Measurements from ENCODE around the gene TJP3.

Gene TJP3

GRCh38 chr19:3684054-3684816 is 23.9 kb upstream of the TJP3 start:
- ChIA-PET POLR2A (ENCODE audit: low non-redundant PET) (no interaction called here), CTCF (no interaction called here)
- DNase-seq (ENCODE audit: low spot score) = no peak
- no peak overlapping the region for H3K27ac ChIP-seq
- TF ChIP-seq CTCF (conservative IDR thresholded peaks at IDR 0.05; ENCODE audit: low read depth) = no peak

DNA sequence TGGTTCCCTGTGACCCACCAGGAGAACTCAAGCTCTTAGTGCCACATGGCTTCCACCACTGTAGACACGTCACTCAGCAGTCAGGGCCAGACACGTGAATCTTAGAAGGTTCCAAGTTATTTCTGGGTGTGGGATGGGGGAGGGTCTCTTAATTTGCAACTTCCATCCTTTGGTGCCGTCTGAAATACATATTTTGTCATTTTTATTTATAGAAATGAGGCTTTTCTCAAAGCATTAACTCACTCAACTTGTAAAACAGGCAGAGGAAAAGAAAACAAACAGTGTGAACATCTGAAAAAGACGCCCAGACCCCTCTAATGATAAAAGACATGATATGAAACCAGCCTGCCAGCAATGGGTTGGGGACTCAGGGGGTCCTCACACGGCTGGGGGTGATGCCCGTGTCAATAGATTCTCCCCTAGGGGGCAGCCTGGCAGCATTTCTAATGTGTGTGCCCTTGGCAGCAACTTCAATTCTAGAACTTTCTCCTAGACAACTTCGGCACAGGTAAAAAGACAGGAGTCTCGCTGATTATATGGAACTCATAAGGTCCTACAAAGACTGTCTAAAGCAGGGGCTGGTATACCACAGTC is 23.3 kb upstream of the TJP3 start:
- ChIA-PET POLR2A (ENCODE audit: low non-redundant PET) (no interaction called here), CTCF (no interaction called here)
- TF ChIP-seq CTCF (conservative IDR thresholded peaks at IDR 0.05; ENCODE audit: low read depth) = no peak
- DNase-seq (ENCODE audit: low spot score) = no peak
- H3K27ac ChIP-seq = no peak overlapping the region

- ChIA-PET CTCF (no interaction called here), POLR2A (ENCODE audit: low non-redundant PET) (interaction anchor here (0.6 kb wide), 1 partner anchor 33 kb away, joined by 4 read pairs; no protein-coding TSS in a partner anchor)
- no peak for TF ChIP-seq CTCF (conservative IDR thresholded peaks at IDR 0.05; ENCODE audit: low read depth)
- H3K27ac ChIP-seq = peak overlapping the region; percentile 44
- DNase-seq (ENCODE audit: low spot score) = no peak
Measured at GRCh38 chr19:3687393-3687773, 20.8 kb upstream of the TJP3 start.

GRCh38 chr19:3687774-3688706 is 20.1 kb upstream of the TJP3 start:
- CTCF ChIA-PET = interaction anchor here (0.6 kb wide), 1 partner anchor 1099 kb away, joined by 3 read pairs; no protein-coding TSS in a partner anchor
- peak overlapping the region; percentile 44 for H3K27ac ChIP-seq
- POLR2A ChIA-PET (ENCODE audit: low non-redundant PET) = interaction anchor here (0.6 kb wide), 1 partner anchor 1831 kb away, joined by 3 read pairs; no protein-coding TSS in a partner anchor
- no peak for DNase-seq (ENCODE audit: low spot score)
- TF ChIP-seq CTCF (conservative IDR thresholded peaks at IDR 0.05; ENCODE audit: low read depth) = no peak

- ChIA-PET POLR2A (ENCODE audit: low non-redundant PET) (no interaction called here), CTCF (interaction anchor here (0.7 to 1.3 kb wide), 3 partner anchors 9 to 272 kb away, joined by 3 to 8 read pairs (median 4); partner anchors contain the start of gene PIP5K1C)
- H3K27ac ChIP-seq = no peak overlapping the region
- TF ChIP-seq CTCF (conservative IDR thresholded peaks at IDR 0.05; ENCODE audit: low read depth) = no peak
- no peak for DNase-seq (ENCODE audit: low spot score)
Measured at GRCh38 chr19:3690551-3691371, 17.4 kb upstream of the TJP3 start.
